Measurements from ENCODE around the gene LHFPL2. TPM values are rescaled to one million over a fixed set of nuclear protein-coding genes. Genes with fewer than 3 reads are reported as not detected.

Gene LHFPL2
- total RNA-seq, 4 donors from 2014 or later: 14.7 to 127 (median 28.0) TPM

GRCh38 chr5:78503958-78504653, 144.5 kb downstream of the LHFPL2 start:
- peaks cover 14% of the 10 kb centered on the region in 2 donors for H3K4me1 ChIP-seq
- intact Hi-C loops (cut with DNase I; ENCODE audit: low total_unique reads): no loop called here

GRCh38 chr5:78501411-78502352, 146.9 kb downstream of the LHFPL2 start:
- Histone ChIP-seq H3K9me3 (no peaks in the 10 kb centered on the region), H3K36me3 (no peaks in the 10 kb centered on the region), H3K27ac (peak overlapping the region; percentile 13 to 23), H3K27me3 (no peaks in the 10 kb centered on the region), H3K4me1 (peaks cover 14% of the 10 kb centered on the region in 2 donors), H3K4me3 (no peak overlapping the region)
- TF ChIP-seq CTCF (IDR thresholded peaks at IDR 0.05) (no peak), POLR2A (IDR thresholded peaks at IDR 0.05) (no peak)
- intact Hi-C loops (cut with DNase I; ENCODE audit: low total_unique reads): no loop called here
- no peak for DNase-seq

More at GRCh38 chr5:78503958-78504653, 144.5 kb downstream of the LHFPL2 start:
- DNase-seq: peak in 1 of 2 donors; percentile 32
- H3K36me3 ChIP-seq: no peaks in the 10 kb centered on the region
- peak overlapping the region; percentile 72 to 79 for H3K27ac ChIP-seq
- TF ChIP-seq POLR2A (IDR thresholded peaks at IDR 0.05) (no peak), CTCF (IDR thresholded peaks at IDR 0.05) (no peak)
- no peaks in the 10 kb centered on the region for H3K9me3 ChIP-seq
- no peak overlapping the region for H3K4me3 ChIP-seq
- no peaks in the 10 kb centered on the region for H3K27me3 ChIP-seq

- H3K27me3 ChIP-seq: no peaks in the 10 kb centered on the region
- no peaks in the 10 kb centered on the region for H3K9me3 ChIP-seq
- H3K36me3 ChIP-seq: no peaks in the 10 kb centered on the region
- no peak overlapping the region for H3K27ac ChIP-seq
- intact Hi-C loops (cut with DNase I; ENCODE audit: low total_unique reads): no loop called here
- no peak overlapping the region for H3K4me3 ChIP-seq
- no peak for DNase-seq
- TF ChIP-seq CTCF (IDR thresholded peaks at IDR 0.05) (no peak), POLR2A (IDR thresholded peaks at IDR 0.05) (no peak)
- H3K4me1 ChIP-seq: peaks cover 9 to 14% of the 10 kb centered on the region in 2 donors
Measured at GRCh38 chr5:78500871-78501270, 147.7 kb downstream of the LHFPL2 start.

GRCh38 chr5:78500028-78500427, 148.5 kb downstream of the LHFPL2 start:
- Histone ChIP-seq H3K27ac (no peak overlapping the region), H3K36me3 (no peaks in the 10 kb centered on the region), H3K4me1 (peaks cover 8 to 9% of the 10 kb centered on the region in 2 donors), H3K27me3 (no peaks in the 10 kb centered on the region), H3K9me3 (no peaks in the 10 kb centered on the region), H3K4me3 (no peak overlapping the region)
- intact Hi-C loops (cut with DNase I; ENCODE audit: low total_unique reads): no loop called here
- no peak for TF ChIP-seq CTCF (IDR thresholded peaks at IDR 0.05)
- TF ChIP-seq POLR2A (IDR thresholded peaks at IDR 0.05): no peak
- DNase-seq: no peak

- H3K27me3 ChIP-seq: no peaks in the 10 kb centered on the region
- TF ChIP-seq CTCF (IDR thresholded peaks at IDR 0.05): no peak
- no peak for TF ChIP-seq POLR2A (IDR thresholded peaks at IDR 0.05)
- H3K27ac ChIP-seq: no peak overlapping the region
- no peak for DNase-seq
- H3K4me1 ChIP-seq: peaks cover 3 to 5% of the 10 kb centered on the region in 2 donors
- H3K36me3 ChIP-seq: no peaks in the 10 kb centered on the region
- H3K9me3 ChIP-seq: no peaks in the 10 kb centered on the region
- intact Hi-C loops (cut with DNase I; ENCODE audit: low total_unique reads): no loop called here
- H3K4me3 ChIP-seq: no peak overlapping the region
Measured at GRCh38 chr5:78499485-78499884, 149.1 kb downstream of the LHFPL2 start.

Data from uterus (tissue), 4 donors.